GM21367 (cell line): ENCODE measurements around the gene LAMA2.
A peak's percentile ranks its signal among the peaks of the same experiment; 100 is the strongest.

Source experiments
- ATAC-seq: cut with Tn5 transposase; IDR thresholded peaks from one replicate; pipeline ENCODE4 v1.9.1; 2021; ENCODE audit not compliant: unreplicated experiment

LAMA2 gene

DNA sequence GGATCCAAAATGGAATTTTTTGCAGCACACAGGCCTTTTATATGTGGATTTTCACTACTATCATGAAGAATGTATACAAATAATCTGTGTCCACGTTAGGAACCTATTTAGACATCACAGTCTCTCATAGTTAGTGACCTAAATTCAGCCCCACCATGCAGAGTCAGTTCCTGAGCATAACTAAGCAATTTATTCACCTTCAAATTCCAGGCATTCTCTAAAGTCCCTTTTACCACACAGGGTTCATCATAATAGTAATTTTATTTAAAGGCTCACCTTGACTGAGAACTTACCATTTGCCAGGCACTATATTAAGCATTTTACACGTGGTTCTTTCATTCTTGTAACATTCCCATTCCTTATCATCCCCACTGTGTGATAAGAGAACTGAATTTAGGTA lies 473.2 kb downstream of the LAMA2 start:
- no peak for ATAC-seq

DNA sequence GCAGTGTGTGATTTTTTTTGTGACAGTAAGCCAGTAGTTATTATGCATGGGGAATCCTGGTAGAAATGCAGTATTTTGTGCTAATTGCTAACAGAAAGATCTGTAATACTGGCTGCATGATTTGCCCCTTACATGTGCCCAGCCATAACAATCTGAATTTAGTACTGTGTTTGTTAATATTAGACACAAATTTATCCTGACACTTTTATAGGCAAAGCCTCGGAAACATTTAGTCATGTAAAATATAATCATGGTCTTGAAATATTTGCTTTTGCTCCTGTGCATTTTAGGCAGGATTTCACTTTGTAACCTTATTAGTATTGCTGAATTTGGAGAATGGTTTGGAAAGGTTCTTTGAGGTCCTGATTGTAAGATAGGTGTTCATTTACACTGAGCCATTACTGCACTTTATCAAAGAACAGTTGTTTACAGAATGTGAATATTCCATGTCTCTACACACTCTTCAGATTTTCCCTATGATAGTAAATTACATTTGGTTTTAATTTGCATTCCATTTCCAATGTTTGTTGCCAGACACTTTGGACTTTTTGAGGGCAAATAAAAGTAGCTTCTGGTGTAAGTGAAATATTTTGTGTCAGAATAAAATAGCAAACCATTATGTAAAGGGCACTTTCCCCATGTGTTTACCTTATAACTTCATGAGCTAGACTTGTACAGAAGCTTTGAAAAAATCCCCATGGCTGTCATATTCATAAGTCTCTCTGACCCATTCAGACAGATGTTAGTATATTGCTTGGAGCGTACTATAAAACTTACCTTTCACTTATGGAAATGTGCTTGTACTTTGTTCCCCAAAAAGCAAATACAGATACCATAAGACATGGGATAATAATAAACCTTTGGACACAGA lies 477.1 kb downstream of the LAMA2 start:
- no peak for ATAC-seq

DNA sequence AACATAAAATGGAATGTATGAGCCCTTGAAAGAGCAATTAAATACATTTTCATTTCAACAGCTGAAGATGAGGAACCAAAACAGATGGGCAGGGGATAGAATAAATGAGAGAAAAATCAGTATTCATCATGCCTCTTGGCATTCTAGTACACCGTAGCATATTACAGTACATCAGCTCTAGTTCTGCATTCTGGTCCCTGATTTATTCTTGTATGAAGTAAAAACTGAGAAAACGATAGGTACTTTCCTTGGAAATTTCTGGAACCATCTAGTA lies 477.7 kb downstream of the LAMA2 start:
- ATAC-seq = no peak

DNA sequence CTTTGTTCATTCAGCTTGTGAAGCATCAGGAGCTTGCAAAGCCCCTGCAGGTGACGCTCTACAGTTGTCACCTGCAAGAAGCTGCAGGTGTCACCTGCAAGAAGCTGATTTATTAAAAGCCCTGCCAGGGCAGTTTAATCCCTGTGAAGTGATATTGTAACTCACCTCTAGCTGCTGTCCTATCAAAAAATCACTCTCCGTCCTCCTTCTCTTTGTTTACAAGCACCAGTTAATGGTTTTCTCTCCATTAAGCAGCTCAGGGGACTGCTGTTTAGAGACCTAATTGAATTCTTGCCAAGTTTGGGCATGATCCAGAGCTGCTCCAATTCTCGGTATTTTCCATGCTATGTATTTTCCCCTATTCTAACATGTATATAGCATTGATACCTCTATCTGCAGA lies 481.1 kb downstream of the LAMA2 start:
- ATAC-seq = no peak

DNA sequence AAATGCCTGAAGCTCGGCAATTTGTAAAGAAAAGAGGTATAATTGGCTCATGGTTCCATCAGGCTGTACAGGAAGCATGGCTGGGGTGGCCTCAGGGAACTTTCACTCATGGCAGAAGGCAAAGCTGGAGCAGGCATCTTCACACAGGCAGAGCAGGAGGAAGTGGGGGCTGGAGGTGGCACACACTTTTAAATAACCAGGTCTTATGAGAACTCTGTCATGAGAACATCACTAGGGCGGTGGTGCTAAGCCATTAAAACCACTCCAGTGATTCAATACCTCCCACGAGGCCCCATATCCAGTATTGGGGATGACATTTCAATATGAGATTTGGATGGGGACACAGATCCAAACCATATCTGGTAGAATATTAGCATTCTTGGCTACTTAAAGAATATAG lies 481.8 kb downstream of the LAMA2 start:
- no peak for ATAC-seq

DNA sequence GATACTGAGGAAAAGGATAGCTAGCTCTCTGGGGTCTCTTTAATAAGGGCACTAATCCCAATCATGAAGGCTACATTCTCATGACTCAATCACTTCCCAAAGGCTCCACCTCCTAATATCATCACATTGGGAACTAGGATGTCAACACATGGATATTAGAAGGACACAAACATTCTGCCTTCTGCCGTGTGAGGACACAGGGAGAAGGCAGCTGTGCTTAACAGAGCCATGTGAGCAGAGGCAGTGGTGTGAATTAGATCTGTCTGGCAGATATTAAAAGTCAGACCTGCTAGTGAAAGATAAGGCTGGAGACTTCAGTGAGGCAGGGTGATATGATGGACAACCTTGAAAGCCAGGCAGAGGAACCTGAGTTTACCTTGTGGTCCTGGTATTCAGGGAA lies 485.1 kb downstream of the LAMA2 start:
- ATAC-seq = no peak

DNA sequence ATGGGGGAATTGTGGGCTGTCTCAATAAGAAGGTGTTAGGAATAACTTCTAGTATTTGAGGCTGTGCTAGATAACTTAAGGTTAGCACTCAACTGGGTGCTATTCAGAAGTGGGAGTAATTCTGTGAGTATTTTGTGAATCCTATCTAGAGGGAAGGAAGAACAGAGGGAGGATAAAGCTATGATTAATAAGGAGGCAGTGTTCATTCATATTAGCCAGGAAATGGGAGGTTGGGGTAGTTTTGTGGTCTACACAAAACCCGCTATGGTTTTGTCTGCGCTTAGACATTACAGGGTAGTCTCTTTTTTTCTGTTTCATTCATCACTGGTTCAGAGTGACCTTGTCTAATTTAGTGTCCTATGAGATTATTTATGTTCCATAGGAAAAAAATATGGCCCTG lies 486.0 kb downstream of the LAMA2 start:
- no peak for ATAC-seq

DNA sequence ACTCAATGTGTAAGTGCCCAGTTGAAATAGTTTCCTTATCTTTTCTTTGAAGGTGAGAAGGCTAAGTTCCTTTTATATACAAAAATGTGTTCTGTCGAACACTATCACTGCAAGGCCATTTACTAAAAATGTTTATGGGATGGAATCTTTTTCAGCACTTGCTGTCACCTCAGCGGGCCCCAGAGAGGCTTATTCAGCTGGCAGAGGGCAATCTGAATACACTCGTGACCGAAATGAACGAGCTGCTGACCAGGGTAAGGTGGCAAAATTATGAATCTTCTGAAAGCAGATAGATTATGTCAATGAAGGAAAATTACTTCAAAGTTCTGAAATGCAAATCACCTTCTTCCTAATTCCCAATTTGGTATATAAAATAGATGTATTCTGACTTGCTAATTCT lies 486.8 kb downstream of the LAMA2 start:
- no peak for ATAC-seq

DNA sequence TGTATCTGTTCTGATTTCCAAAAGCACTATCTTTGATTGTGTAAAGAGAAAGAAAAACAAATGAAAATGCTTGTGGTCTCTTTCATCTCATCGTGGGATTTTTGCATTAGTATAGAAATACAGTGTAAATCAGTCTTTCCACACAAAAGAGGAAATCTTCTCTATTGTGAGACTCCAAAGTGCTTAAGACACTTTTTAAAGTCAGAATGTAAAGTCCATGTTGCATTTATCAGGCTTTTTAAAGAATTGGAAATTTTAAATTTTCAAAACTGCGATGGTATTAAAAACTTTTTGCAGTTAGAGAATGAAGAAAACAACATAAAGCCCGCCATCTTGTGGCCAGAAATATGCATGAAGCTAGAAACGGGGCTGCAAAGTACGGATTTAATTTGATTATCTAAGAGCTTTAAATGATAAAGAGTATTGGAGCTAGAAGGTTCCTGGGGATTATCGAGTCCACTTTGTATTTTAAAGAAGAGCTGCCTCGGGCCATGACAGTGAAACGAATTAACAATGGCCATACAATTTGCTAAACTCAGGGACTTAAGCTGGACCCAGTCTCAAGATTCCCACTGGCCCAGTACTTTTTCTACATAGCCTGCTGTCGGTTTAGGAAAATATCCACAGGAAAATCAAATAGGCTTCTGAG lies 487.5 kb downstream of the LAMA2 start:
- ATAC-seq = peak; percentile 83

DNA sequence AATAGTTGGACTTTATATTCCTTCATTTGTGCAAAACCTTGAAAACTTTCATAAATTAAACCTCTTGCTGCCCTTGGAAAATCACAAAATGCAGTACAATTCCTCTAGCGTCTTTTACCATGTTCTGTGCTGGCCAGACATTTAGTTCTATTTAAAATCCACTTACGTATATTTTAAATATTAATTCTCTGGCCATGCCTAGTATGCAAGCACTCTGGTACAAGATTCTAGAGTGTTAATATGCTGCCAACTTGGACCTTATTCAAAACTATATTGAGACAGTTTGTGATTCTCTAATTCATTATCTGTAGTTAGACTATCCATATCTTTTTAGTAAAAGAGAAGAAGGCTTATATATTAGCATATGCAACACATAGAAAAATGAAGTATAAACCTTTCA lies 498.9 kb downstream of the LAMA2 start:
- no peak for ATAC-seq

DNA sequence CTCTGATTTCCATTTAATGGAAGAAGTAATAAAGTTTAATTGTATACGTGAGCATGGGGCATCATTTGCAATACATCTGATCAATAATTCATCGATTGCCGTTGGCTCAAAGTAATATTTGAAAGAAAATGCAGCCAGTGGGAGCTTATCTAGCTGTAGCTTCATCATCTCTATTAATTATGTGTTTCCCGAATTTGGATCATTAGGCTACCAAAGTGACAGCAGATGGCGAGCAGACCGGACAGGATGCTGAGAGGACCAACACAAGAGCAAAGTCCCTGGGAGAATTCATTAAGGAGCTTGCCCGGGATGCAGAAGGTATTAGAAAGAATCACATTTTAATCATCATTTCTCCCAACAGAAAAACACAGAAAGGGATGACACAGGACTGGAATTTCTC lies 500.0 kb downstream of the LAMA2 start:
- no peak for ATAC-seq

DNA sequence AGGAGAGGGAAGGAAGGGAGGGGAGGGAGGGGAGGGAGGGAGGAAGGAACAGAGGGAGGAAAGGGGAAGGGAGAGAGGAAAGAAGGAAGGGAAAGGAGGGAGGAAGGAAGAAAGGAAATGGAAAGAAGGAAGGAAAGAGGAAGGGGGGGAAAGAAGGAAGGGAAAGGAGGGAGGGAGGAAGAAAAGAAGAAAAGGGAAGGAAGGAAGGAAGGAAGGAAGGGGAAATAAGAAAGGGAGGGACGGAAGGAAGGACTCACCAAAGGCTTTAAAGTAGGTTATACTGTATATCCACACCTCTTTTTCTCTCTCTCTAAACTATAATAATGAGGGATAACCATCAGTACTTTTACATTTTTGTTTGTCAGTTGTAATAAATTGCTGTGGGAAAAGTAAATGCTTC lies 502.2 kb downstream of the LAMA2 start:
- ATAC-seq = no peak

DNA sequence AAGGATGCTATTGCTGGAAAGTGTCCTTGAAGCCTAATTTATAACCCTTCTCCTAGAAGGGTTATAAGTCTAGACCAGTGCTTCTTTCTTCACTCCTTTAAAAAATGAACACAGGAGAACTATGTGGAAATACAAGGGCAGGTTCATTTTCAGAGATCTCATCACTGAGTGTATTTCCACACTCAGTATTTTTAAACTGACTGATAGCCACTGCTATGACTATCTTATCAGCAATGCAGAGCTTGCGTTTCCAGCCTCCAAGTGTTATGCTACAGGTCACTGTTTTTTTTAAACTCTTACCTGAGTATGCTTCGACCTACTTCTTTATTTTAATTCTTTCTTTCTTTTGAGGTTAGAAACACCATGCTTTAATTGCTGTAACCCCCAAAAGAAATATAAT lies 508.0 kb downstream of the LAMA2 start:
- no peak for ATAC-seq

DNA sequence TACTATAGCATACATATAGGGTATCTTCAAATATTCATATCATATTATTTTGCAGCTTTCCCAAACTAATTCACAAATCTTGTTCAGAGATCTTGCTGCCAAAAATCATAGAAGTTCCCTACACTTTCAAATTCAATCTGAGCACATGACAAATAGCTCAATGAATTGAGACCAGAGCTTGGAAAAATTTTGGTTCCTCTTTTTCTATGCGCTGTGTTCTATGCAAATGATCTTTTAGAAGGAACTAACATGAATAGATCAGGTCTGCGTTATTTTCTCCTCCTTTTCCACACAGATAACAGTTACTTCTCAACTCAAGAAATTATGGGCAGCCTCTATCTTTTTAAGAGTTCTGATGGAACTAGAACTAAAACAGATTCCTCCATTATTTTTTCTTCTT lies 510.7 kb downstream of the LAMA2 start:
- ATAC-seq = peak; percentile 78

DNA sequence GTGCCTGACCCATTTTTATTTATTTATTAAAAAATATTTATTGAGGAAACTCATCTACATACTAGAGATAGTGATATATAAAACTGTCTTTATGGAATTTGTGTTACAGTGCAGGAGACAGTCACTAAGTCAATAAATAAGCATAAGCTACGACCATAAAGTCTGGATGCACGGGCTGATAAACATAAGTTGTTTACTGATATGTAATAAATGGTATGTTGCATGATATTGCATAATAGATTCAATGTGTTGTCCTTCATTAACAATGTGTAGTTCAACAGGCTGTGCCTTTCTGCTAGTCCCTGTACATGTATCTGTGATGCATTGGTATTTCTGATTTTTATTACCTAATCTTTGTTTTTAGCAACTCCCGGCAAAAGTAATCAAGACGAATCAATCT lies 515.8 kb downstream of the LAMA2 start:
- no peak for ATAC-seq

DNA sequence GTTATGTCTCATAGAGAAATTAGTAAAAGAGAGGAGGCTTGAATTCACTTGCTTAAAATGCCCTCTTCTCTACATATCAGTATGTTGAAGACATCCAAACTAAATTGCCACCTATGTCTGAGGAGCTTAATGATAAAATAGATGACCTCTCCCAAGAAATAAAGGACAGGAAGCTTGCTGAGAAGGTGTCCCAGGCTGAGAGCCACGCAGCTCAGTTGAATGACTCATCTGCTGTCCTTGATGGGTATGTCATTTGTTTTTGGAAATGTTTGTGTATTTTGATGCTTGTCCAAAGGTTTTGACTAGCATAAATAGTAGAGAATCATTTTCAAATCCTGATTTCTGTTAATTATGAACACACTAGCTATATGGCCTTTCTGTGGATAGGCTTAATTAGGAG lies 519.3 kb downstream of the LAMA2 start:
- ATAC-seq = no peak

DNA sequence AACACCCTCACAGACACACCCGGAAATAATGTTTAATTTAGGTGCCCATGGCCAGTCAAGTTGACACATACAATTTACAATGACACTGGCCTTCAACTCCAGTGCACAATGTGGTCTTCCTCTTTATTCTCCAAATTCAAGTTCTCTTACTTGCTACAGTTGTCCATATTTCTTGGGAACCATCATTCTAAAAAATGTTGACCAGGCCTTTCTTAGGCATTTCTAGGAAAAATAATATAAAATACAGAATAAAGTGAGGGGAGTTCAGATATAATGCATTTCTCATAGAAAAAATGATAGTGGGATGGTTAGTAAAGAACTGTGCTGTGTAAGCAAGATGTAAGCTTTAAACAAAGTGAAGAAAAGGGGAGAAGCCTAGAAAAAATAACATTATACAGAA lies 528.2 kb downstream of the LAMA2 start:
- no peak for ATAC-seq

DNA sequence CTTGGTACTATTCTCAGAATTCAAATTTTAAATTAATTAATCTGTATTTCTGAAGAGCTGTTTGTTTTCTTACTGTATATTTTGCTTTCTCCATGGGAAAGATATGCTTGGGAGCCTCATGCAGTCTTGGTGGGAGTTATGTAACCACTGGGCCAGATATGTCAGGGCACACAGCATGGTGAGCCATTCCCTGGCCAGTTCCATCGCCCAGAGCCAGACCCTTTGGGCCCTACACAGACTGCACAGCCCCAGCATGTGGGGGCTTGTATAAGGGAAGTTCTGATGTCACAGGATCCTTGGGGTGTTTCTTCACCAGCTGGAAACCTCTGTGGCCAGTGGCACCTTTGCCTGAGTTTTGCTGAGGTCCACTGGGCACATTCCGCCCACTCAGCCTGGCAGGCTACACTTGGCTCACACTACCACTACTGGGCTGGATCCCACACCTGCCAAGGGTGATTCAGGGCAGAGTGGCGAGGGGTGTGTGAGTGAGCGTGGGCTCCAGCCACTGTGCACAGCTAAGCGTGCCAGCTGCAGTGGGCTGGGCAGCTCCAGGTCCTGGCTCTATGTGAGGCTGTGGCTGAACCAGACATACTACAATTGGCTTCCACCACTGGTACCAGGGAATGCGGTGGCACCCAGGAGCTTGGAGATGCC lies 533.5 kb downstream of the LAMA2 start:
- no peak for ATAC-seq

DNA sequence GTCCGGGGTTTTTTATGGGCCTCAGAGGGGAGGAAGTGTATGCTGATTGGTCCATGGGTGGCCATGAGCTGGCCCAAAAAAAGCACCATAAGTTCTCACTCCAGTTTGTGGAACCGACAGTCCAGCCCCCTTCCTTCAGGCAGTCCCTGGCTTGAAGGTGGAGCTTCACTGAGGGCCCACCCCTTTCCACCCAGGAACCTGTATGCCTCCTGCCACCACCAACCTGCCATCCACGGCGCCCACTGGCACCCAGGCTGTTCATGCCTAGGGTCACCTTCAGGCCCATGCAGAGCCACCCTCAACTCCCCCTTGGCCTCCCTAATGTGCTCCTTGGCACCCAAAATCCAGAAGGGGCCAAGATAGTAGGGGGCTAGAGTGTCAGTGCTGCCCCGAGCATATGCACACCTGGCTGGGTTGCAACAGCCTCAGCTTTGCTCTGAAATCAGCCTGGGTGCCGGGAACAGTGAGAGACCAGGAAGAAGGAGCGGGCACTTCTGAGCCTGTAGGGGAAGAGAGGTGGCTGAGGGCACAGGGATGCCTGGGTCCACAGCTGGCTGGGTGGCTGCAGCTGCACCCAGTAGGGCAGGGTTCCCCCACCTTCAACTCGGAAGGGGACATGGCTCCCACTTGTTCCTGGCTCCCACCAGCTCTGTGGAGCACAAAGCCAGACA lies 534.6 kb downstream of the LAMA2 start:
- ATAC-seq = no peak

DNA sequence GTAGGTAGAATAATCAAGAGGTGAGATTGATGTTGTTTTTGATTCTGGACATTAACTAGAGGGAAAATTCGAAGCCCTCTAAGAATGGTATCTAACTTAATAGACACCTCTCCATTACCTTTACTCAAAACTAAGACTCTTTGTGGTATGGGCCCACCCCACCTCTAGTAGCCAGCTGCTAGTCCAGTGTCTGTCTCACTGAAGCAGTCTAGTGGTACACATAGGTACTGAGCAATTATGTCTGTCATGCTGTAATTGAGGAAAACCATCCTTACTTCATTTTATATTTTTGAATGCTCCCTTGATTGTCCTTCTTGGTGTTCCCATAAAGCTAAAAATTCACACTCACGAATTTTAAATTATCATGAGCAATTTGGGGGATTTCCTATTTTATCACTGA lies 536.4 kb downstream of the LAMA2 start:
- ATAC-seq = no peak

DNA sequence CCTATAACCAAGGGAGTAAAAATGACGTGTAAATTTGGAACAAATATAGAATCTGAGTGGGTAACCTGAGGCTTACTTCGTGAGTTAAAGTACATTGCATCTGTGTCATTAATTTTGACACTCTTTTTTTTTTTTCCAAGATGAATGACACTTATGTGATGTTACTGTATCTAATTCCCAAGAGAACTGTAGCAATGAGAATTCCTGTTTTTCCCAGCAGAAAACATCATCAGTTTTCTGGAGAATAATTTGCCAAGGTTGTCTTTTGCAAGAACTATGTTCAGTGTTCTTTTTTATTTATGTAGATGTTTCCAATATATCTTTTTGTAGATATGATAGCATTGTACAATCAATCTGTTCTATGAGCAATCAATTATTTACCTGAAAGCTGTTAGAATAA lies 543.4 kb downstream of the LAMA2 start:
- ATAC-seq = no peak

DNA sequence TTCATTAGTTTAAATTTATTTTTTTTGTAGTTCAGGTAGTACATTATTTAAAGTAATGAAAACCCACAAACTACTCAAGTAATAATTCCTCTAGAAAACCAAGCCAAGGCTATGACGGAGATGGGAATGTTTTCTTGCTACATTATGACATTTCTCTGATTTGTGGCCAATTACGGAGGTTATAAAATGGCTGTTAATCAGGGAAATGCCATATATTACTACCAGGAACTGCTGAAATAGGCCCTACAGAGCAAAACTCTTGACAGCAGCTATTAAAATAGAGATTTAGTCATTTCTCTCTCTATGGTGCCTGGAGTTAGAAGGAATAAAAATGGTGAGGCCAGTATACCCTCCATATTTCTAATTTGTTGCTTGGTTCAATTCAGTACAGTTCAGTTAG lies 547.0 kb downstream of the LAMA2 start:
- ATAC-seq = no peak
